Breast epithelium (tissue), 4 donors: Measurements from ENCODE around the gene MAST4. TPM values are rescaled to one million over a fixed set of nuclear protein-coding genes. Genes with fewer than 3 reads are reported as not detected.

ENCODE experiments used
- DNase-seq, 2 donors: peaks; one replicate each; pipeline ENCODE4 v3.0.0-alpha.2; 2019; ENCODE audit warnings: low spot score in 2 of 2
- H3K27ac ChIP-seq, 2 donors: fragments of 200-600 bp; sonication (generic) in 1 of 2; one replicate each; pipeline ENCODE4 v1.5.1; 2016 to 2019; ENCODE audit warnings: mild to moderate bottlenecking in 1 of 2
- H3K27me3 ChIP-seq, 2 donors: fragments of 200-600 bp; sonication (generic) in 1 of 2; one replicate each; pipeline versions ENCODE4 v1.5.1 to v1.6.0; 2017 to 2019; ENCODE audit warnings: control low read depth in 1 of 2, mild to moderate bottlenecking in 1 of 2
- H3K36me3 ChIP-seq: fragments of 200-600 bp; one replicate; pipeline ENCODE4 v1.5.1; 2019
- H3K4me1 ChIP-seq, 2 donors: fragments of 200-600 bp; sonication (generic); one replicate each; pipeline ENCODE4 v1.5.1; 2016 to 2019; ENCODE audit warnings: control low read depth in 1 of 2
- H3K4me3 ChIP-seq, 3 donors: fragments of 200-600 bp; sonication (generic); 1 replicate in 2 of 3; 2 replicates in 1 of 3; pipeline ENCODE4 v1.5.1; 2016 to 2019; ENCODE audit warnings: mild to moderate bottlenecking in 3 of 3, moderate library complexity in 2 of 3
- H3K9me3 ChIP-seq, 2 donors: fragments of 200-600 bp; sonication (generic) in 1 of 2; one replicate each; pipeline ENCODE4 v1.5.1; 2016 to 2019; ENCODE audit warnings: control low read depth in 1 of 2
- CTCF ChIP-seq, 3 donors: fragments of 450-650 bp; IDR thresholded peaks; one replicate each; pipeline ENCODE4 v1.5.1; 2016 to 2017; ENCODE audit warnings: antibody characterized with exemption in 3 of 3, mild to moderate bottlenecking in 3 of 3, moderate library complexity in 3 of 3
- POLR2A ChIP-seq: fragments of 450-650 bp; IDR thresholded peaks from one replicate; pipeline ENCODE4 v1.6.1; 2016; ENCODE audit warnings: antibody characterized with exemption, mild to moderate bottlenecking, moderate library complexity
- POLR2AphosphoS5 ChIP-seq, 3 donors: sonication (generic); formaldehyde crosslinking; IDR thresholded peaks; one replicate each; pipeline ENCODE4 v1.6.1; 2017; ENCODE audit warnings: antibody characterized with exemption in 3 of 3
- intact Hi-C: fragments of 100-400 bp; cut with DNase I; formaldehyde crosslinking; loops from one replicate; pipeline ENCODE4 v1.15.1; 2023; ENCODE audit warnings: low total_unique reads
- total RNA-seq, 3 donors: library from RNA; depleted of rRNA; stranded (reverse); fragments of >200 nt; gene quantifications; one replicate each; pipeline ENCODE4 v1.1.0, GENCODE V29; 2016

Gene MAST4
- total RNA-seq, 3 donors from 2014 or later = 28.0 to 61.5 (median 50.1) TPM

GRCh38 chr5:66959653-66960052 is 363.5 kb downstream of the MAST4 start:
- no peak for DNase-seq
- H3K4me3 ChIP-seq = peak overlapping the region; percentile 37 to 65 (median 50)
- H3K27me3 ChIP-seq = no peaks in the 10 kb centered on the region
- TF ChIP-seq POLR2AphosphoS5 (IDR thresholded peaks at IDR 0.05) = no peak
- no peak for TF ChIP-seq POLR2A
- no peak for TF ChIP-seq CTCF (IDR thresholded peaks at IDR 0.05)
- peak overlapping the region in 1 of 2 donors; percentile 74 for H3K27ac ChIP-seq
- intact Hi-C loops = no loop called here
- no peaks in the 10 kb centered on the region for H3K9me3 ChIP-seq
- H3K4me1 ChIP-seq = no peaks in the 10 kb centered on the region
- no peaks in the 10 kb centered on the region for H3K36me3 ChIP-seq

GRCh38 chr5:66960369-66961137 is 364.4 kb downstream of the MAST4 start:
- Histone ChIP-seq H3K4me3 (peak overlapping the region in 2 of 3 donors; percentile 50 to 65), H3K4me1 (no peaks in the 10 kb centered on the region), H3K9me3 (no peaks in the 10 kb centered on the region), H3K36me3 (no peaks in the 10 kb centered on the region), H3K27ac (no peak overlapping the region), H3K27me3 (no peaks in the 10 kb centered on the region)
- intact Hi-C loops = no loop called here
- no peak for DNase-seq
- TF ChIP-seq CTCF (IDR thresholded peaks at IDR 0.05) (no peak), POLR2AphosphoS5 (IDR thresholded peaks at IDR 0.05) (no peak), POLR2A (no peak)

- TF ChIP-seq POLR2AphosphoS5 (IDR thresholded peaks at IDR 0.05) = no peak
- TF ChIP-seq POLR2A = no peak
- TF ChIP-seq CTCF (IDR thresholded peaks at IDR 0.05) = no peak
- Histone ChIP-seq H3K27me3 (no peaks in the 10 kb centered on the region), H3K4me1 (no peaks in the 10 kb centered on the region), H3K36me3 (no peaks in the 10 kb centered on the region), H3K27ac (no peak overlapping the region), H3K9me3 (no peaks in the 10 kb centered on the region), H3K4me3 (no peak overlapping the region)
- intact Hi-C loops = no loop called here
- no peak for DNase-seq
Measured at GRCh38 chr5:66963559-66963971, 367.4 kb downstream of the MAST4 start.

- H3K4me1 ChIP-seq = no peaks in the 10 kb centered on the region
- no peak for DNase-seq
- H3K4me3 ChIP-seq = no peak overlapping the region
- no peak for TF ChIP-seq POLR2A
- TF ChIP-seq CTCF (IDR thresholded peaks at IDR 0.05) = no peak
- no peak for TF ChIP-seq POLR2AphosphoS5 (IDR thresholded peaks at IDR 0.05)
- no peaks in the 10 kb centered on the region for H3K9me3 ChIP-seq
- H3K27me3 ChIP-seq = no peaks in the 10 kb centered on the region
- no peak overlapping the region for H3K27ac ChIP-seq
- H3K36me3 ChIP-seq = no peaks in the 10 kb centered on the region
- intact Hi-C loops = no loop called here
Measured at GRCh38 chr5:66966439-66966838, 370.2 kb downstream of the MAST4 start.

- Histone ChIP-seq H3K36me3 (no peaks in the 10 kb centered on the region), H3K4me1 (no peaks in the 10 kb centered on the region), H3K27me3 (no peaks in the 10 kb centered on the region), H3K4me3 (no peak overlapping the region), H3K9me3 (no peaks in the 10 kb centered on the region), H3K27ac (no peak overlapping the region)
- TF ChIP-seq CTCF (IDR thresholded peaks at IDR 0.05) (no peak), POLR2A (no peak), POLR2AphosphoS5 (IDR thresholded peaks at IDR 0.05) (no peak)
- intact Hi-C loops = no loop called here
- no peak for DNase-seq
Measured at GRCh38 chr5:66967102-66967501, 370.9 kb downstream of the MAST4 start.
